HFF-Myc (cell line): ENCODE results near the gene MED22.

Experiments used
- DNase-seq: peaks from one replicate; pipeline ENCODE4 v3.0.0-alpha.2; 2011; ENCODE audit warnings: low read depth; ENCODE audit errors: extremely low read depth
- H3K4me3 ChIP-seq: replicated peaks from 2 replicates; pipeline ENCODE4 v1.5.1; 2011; ENCODE audit warnings: low read depth, mild to moderate bottlenecking, control low read depth, low read length
- CTCF ChIP-seq: IDR thresholded peaks from 2 replicates; pipeline ENCODE4 v1.5.1; 2012; ENCODE audit warnings: mild to moderate bottlenecking, low read depth, low read length, control low read depth; ENCODE audit errors: missing control alignments

MED22 gene

DNA sequence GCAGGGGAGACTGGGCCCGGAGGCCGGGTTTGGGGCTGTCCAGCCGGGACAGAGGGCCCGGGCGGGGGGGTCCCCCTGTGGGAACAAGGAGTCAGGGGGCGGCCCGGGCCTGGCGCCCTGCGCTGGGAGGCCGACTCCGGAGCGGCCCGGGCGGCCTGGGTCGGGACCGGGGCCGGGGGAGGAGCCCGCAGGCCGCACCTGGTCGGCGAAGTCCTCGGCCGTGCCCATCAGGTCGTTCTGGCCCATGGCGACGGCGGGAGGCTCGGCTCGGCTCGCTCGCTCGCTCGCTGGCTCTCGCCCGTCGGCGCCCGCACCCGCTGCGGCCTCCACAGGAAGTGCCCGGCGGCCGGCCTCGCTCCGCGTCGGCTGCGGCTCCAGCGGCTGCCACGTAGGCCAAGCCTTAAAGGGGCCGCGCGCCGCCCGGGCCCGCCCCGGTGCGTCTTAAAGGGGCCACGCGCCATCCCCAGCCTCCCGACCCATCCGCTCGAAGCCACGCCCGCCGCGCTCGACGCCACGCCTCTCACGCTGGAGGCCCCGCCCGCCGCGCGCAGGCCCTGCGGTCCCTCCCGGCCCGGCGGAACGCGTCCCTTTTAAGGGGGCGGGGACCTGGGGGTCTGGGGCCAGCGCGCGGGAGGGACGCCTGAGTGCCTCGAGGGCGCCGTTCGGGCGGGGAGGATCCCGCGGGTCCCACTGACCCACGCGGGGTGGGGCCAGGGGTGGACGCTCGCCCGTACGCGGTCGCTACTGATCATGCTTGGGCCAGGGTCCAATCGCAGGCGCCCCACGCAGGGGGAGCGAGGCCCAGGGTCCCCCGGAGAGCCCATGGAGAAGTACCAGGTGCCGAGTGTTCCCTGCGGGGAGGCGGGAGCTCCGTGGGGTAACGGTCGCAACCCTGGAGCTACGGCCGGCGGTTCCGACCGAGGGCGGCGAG, 28.1 kb upstream of the MED22 start, which contains the start of the genes STKLD1 and SURF4:
TSS of gene STKLD1 (plus strand) at position 643 of the 931 bp plus-strand sequence. CDS start at position 751, 108 bp downstream.
TSS of gene SURF4 (minus strand) at position 337 of the 931 bp plus-strand sequence. CDS start at position 246, 91 bp downstream.
- DNase-seq = peak; percentile 76
- H3K4me3 ChIP-seq = peak within 1 kb of the TSS; percentile 94
- no peak for TF ChIP-seq CTCF

DNA sequence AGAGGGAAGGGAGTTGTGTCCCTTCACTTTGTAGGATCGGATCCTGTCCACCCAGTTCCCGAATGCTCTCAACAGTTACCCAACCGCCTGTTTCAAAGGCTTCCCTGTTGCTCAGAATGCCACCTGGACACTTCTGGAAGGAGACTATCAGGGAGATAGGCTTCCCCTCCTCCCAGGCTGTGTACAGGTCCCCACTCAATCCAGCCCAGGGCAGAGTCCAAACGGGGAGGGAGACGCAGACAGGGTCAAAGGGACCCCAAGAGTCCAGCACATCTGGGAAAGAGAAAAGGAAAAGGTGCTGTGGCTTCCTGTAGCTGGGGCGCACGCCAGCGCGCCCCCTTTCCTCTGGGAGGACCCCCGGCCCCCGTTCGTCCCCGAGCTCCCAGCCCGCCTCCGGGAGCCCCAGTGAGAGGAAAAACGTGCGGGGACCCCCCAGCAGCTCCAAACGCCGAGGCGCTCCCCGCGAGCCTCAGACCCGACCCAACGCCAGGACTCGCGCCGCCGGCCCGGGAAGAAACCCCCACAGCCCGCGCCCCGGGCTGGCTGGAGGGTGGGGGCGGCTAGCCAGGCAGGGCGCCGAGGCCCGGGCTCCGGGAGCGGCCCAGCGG, 27.3 kb upstream of the MED22 start:
- peak overlapping the region; percentile 94 for H3K4me3 ChIP-seq
- no peak for DNase-seq
- peak; percentile 29 for TF ChIP-seq CTCF

- peak overlapping the region; percentile 94 for H3K4me3 ChIP-seq
- no peak for DNase-seq
- no peak for TF ChIP-seq CTCF
Observed at GRCh38 chr9:133374612-133375115, 26.7 kb upstream of the MED22 start.

GRCh38 chr9:133372144-133372543, 24.2 kb upstream of the MED22 start:
- no peak for TF ChIP-seq CTCF
- no peak for DNase-seq
- no peak overlapping the region for H3K4me3 ChIP-seq

- no peak overlapping the region for H3K4me3 ChIP-seq
- TF ChIP-seq CTCF = no peak
- no peak for DNase-seq
Observed at GRCh38 chr9:133371261-133371711, 23.4 kb upstream of the MED22 start.

- no peak for TF ChIP-seq CTCF
- DNase-seq = no peak
- no peak overlapping the region for H3K4me3 ChIP-seq
Observed at GRCh38 chr9:133370685-133371084, 22.8 kb upstream of the MED22 start.
